ENCODE measurements around the gene TRAF5. TPM values are rescaled to one million over a fixed set of nuclear protein-coding genes. Genes with fewer than 3 reads are reported as not detected.
"Not testable (repeated sequence)": the region's sequence is repeated elsewhere in the genome, so short reads cannot be mapped to it uniquely, and the experiment has no call there.

TRAF5 gene
- polyA plus RNA-seq (ENCODE audit: insufficient read length in 3 of 3) = 10 to 100 TPM; 11.5 to 13.8 (median 11.7) TPM

DNA sequence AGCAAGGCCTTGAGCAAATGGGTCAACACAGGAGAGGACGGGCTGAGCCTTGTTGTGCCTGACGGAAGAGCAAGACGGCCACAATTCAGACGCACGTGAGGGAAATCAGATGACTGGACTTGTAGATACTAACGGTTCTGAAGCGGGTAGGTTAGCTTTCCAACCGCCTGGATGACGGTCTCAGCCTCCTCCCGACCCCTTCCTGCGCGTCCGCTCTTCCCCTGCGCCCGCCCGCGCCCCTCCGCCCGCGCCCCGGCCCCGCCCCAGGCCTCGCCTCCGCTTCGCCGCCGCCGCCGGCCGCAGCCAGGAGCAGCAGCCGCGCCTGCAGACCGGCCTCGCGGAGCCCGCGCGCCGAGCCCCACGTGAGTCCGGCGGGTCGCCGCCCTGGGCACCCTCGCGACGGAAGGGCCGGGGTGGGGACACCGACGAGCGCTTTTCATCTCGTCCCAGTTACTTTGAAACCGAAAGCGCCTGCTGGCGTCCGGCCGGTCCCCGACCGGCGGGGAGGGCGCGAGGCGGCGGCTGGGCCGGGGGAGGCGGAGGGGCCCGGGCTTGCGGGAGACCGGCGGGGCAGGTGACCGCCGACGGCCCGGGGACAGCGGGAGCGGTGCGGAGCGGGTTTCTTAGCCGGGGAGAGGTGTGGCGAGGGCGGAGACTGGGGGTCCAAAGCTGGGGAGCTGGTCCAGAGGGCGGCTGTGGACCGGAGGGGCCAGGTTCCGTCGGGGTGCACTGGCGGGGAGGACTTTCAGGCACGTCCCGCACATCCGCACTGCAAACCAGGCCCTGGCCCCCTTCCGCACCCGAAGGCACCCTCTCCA is at the start of gene TRAF5:
TSS of gene TRAF5 (plus strand) at position 306 of the 818 bp plus-strand sequence. CDS start 26,407 bp downstream, outside the sequence.
- DNase-seq (ENCODE audit: low read depth in 3 of 3, low spot score in 2 of 3) = no peak

- no peak for DNase-seq (ENCODE audit: low read depth in 3 of 3, low spot score in 2 of 3)
These were observed 47.3 kb upstream of the TRAF5 start for GRCh38 chr1:211279340-211279739.

DNA sequence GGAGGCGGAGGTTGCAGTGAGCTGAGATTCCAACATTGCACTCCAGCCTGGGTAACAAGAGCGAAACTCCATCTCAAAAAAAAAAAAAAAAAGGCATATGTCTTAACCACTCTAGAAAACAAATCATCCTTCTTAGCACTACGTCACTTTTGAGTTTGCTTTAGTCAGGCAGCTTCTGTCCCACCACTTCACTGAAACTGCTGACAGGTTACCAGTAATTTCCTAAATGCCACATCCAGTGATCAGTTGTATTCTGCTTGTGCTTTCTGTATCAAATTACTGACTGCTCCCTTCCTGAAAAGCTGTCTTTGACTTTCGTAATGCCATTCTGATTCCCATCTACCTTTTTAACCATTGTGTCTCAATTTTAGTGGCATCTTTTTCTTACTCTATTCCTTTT is 45.7 kb upstream of the TRAF5 start:
- DNase-seq (ENCODE audit: low read depth in 3 of 3, low spot score in 2 of 3) = no peak

DNA sequence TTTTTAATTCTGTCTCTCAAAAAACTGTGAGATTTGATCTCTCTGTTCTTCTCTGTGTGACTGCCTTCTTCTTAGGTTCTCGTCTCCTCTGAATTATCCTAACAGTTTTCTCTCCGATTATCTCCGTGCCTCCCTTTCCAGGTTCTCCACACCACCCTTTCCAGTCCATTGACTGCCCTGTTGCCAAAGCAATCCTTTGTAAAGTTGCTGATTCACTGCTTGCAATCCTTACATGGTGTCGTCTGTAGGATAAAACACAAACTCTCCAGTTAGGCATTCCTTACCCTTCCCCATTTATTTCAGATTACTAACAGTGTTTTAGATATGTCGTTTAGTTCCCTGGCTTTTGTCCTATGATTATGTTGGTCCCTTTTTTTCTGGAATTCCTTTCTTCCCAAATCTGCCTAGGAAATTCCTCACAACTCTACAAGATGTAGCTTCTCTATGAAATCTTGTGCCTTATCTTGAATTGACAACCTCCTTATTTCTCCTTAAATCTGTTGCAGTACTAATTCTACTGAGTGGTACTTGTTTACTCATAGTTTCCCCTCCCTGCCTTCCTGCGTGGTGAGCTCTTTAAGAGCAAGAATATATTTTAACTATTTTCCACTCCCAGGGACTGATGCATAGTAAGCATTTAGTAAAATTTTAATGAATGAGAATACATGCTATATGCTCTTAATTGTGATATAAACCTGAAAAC is 45.2 kb upstream of the TRAF5 start:
- no peak for DNase-seq (ENCODE audit: low read depth in 3 of 3, low spot score in 2 of 3)

DNA sequence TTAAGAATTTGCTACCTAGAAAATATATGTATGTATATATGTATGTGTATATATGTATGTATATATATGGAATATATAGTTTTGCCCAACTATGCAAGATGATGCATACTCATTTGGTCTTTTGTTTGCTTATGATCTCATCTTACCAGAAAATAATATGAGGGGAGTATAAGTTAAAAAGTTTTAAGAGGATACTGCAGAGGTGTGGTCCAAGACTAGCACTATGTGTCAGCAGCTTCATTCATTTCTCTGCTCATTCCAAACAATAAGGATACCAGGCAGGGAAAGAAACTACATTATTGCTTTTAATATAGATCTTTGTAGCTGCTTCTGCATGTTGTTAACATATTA is 44.6 kb upstream of the TRAF5 start:
- DNase-seq (ENCODE audit: low read depth in 3 of 3, low spot score in 2 of 3) = no peak

DNA sequence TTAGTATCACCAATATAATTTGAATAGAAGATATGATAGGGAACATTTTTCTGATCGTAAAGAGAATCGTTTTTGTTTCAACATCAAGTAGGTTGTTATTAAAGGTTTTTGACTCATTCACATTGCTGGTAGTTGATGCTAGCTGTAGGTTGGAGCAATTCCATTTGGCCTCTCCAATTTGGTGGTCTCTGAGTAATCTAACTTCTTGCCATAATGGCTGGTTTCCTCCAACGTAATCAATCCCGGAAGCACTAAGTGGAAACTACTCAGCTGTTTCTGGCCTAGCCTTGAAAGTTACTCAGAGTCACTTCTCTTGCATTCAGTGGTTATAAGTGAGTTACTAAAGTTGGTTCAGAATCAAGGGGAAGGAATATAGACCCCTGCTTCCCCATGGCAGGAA is 41.4 kb upstream of the TRAF5 start:
- DNase-seq (ENCODE audit: low read depth in 3 of 3, low spot score in 2 of 3) = no peak

GRCh38 chr1:211287218-211287617 is 39.4 kb upstream of the TRAF5 start:
- DNase-seq (ENCODE audit: low read depth in 3 of 3, low spot score in 2 of 3) = no peak

DNA sequence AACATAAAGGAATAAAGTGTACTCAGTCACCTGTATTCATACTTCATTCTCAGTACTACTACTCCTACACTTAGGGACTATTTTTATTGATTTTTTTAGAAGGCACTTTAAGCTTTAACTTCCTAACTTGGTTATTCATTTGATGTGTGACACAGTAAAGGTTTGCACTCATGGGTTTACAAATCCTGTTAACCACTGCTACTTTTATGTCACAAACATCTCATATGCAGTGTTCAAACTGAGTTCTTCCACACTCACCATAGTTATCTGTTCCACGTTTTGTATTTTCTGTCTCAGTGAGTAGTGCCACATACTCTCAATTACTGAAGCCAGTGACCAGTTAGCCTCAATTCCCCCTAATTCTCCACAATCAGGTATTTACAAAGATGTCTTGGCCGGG is 34.2 kb upstream of the TRAF5 start:
- DNase-seq (ENCODE audit: low read depth in 3 of 3, low spot score in 2 of 3) = no peak

DNA sequence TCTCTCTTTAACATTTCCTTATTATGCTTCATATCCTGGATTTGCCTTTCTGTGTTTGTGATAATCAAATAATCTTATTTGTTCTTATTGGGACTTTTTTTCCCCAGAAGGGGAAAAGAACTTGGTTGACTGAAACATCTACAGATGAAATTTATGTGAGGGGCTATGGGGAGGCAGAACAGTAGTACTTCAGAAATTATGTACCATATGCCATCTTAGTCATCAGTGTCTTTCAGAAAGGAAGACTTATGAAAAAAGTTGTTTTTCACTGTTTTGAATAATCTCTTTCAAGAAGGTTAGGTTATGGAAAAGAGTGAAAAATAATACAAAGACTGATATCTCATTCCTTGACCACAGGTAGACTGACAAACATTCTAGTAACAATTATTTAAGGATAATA is 30.2 kb upstream of the TRAF5 start:
- DNase-seq (ENCODE audit: low read depth in 3 of 3, low spot score in 2 of 3) = no peak

- DNase-seq (ENCODE audit: low read depth in 3 of 3, low spot score in 2 of 3) = no peak
These were observed 21.6 kb upstream of the TRAF5 start for GRCh38 chr1:211305044-211305443.

- DNase-seq (ENCODE audit: low read depth in 3 of 3, low spot score in 2 of 3) = no peak
These were observed 17.0 kb upstream of the TRAF5 start for GRCh38 chr1:211309617-211310016.

- no peak for DNase-seq (ENCODE audit: low read depth in 3 of 3, low spot score in 2 of 3)
These were observed 13.2 kb upstream of the TRAF5 start for GRCh38 chr1:211313392-211313791.

- DNase-seq (ENCODE audit: low read depth in 3 of 3, low spot score in 2 of 3) = no peak
These were observed 7.9 kb upstream of the TRAF5 start for GRCh38 chr1:211318576-211319280.

- DNase-seq (ENCODE audit: low read depth in 3 of 3, low spot score in 2 of 3) = no peak
These were observed 6.7 kb upstream of the TRAF5 start for GRCh38 chr1:211319892-211320291.

- DNase-seq (ENCODE audit: low read depth in 3 of 3, low spot score in 2 of 3) = no peak
These were observed 5.7 kb upstream of the TRAF5 start for GRCh38 chr1:211320980-211321379.

GRCh38 chr1:211321646-211322045 is 5.0 kb upstream of the TRAF5 start:
- not testable (repeated sequence) for DNase-seq (ENCODE audit: low read depth in 3 of 3, low spot score in 2 of 3)

GRCh38 chr1:211323156-211324063 is 3.2 kb upstream of the TRAF5 start:
- DNase-seq (ENCODE audit: low read depth in 3 of 3, low spot score in 2 of 3) = no peak

DNA sequence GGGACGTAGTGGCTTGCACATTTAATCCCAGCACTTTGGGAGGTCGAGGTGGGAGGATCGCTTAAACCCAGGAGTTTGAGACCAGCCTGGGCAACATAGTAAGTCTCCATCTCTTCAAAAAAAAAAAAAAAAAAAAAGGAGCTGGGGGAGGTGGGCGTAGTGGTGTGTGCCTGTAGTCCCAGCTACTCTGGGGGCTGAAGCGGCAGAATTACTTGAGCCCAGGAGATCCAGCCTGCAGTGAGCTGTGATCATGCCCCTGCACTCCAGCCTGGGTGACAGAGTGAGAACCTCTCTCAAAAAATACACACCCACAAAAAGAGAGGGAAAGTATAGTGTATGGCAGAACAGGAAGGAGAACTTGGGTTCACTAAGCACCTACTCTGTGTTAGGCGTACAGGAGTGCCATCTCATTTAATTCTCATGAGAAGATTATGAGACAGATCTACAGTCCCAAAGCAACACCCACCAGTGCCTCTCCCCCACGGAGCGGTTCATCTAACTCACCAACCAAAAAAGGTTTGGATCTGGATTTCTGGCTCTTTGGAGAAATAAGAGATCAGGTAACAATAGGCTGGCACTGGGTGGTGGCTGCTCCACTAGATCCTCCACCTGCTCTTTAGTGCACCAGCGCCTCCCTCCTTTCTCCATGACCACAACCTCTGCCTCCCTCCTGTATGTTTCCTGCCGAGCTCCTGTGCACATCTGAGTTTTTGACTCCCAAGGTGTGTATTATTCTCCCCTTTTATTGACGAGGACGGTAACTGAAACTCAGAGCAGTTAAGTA is 1.4 kb upstream of the TRAF5 start:
- DNase-seq (ENCODE audit: low read depth in 3 of 3, low spot score in 2 of 3) = no peak

DNA sequence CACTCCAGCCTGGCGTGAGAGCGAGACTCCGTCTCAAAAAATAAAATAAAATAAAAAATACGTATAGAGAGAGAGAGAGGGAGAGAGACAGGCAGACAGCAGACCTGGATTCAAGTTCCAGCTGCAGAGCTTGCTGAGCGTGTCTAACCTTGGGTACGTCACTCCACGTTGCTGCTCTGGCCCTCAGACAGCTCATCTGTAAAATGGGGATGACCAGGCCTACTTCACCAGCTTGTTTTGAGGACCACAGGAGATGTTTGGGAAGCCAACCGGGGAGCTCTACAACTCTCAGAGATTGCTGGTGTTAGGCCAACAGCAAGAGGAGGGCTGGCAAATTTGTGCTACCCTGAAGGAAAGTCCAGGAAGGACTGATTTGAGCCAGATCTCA is 499 bp upstream of the TRAF5 start:
- no peak for DNase-seq (ENCODE audit: low read depth in 3 of 3, low spot score in 2 of 3)
